HCT116 (cell line): ENCODE results near the gene ADPRS. TPM values are rescaled to one million over a fixed set of nuclear protein-coding genes. Genes with fewer than 3 reads are reported as not detected.

Experiments used
- ATAC-seq: fragments of 200-7000 bp; cut with Tn5 transposase; 2 replicates; pipeline ENCODE4 v1.9.1; 2020; ENCODE audit warnings: mild to moderate bottlenecking, moderate library complexity
- BruUV-seq: library from RNA; stranded (reverse); fragments of 400-500 nt; replicated peaks from 2 replicates; lab custom pipeline; 2021; lab: Mats Ljungman, UMichigan
- CTCF ChIA-PET: fragments of 300-600 bp; sonication (Branson Sonifier 250); formaldehyde crosslinking; loops from one replicate; lab custom pipeline; 2021; ENCODE audit warnings: antibody characterized with exemption; lab: Charles Lee
- POLR2A ChIA-PET: fragments of 300-600, 350-600 bp; sonication (Branson Sonifier 250); formaldehyde crosslinking; loops from one replicate; lab custom pipeline; 2021; ENCODE audit warnings: antibody characterized with exemption; lab: Charles Lee
- RAD21 ChIA-PET, 2 experiments: fragments of 300-600 bp; sonication (Branson Sonifier 250); formaldehyde crosslinking; loops; one replicate each; lab custom pipeline; 2023; ENCODE audit warnings: low total read pairs in 2 of 2; ENCODE audit not compliant: uncharacterized antibody in 2 of 2, unreplicated experiment in 2 of 2, low non-redundant PET in 1 of 2; lab: Charles Lee
- DNase-seq: peaks from one replicate; pipeline ENCODE4 v3.0.0-alpha.2; 2010; ENCODE audit warnings: low read depth, low spot score
- H2AFZ ChIP-seq: fragments of 200-600 bp; shearing (Covaris generic), sonication (generic); 2 replicates; pipeline ENCODE4 v1.6.1; 2017; ENCODE audit warnings: low read depth, mixed run types, mixed read lengths, antibody characterized with exemption, low read length; ENCODE audit not compliant: poor library complexity, severe bottlenecking
- H3K27ac ChIP-seq: 2 replicates; pipeline ENCODE4 v1.5.1; 2012; ENCODE audit warnings: low read depth, low read length
- H3K27me3 ChIP-seq: fragments of 200-600 bp; sonication (generic); 2 replicates; pipeline ENCODE4 v1.6.1; 2016; ENCODE audit warnings: mixed run types, low read length, mixed read lengths; ENCODE audit not compliant: insufficient read depth
- H3K36me3 ChIP-seq, 2 experiments: fragments of 200-500 bp in 1 of 2; fragments of 200-600 bp in 1 of 2; sonication (Bioruptor generic) in 1 of 2; sonication (generic) in 1 of 2; 2 replicates each; pipeline versions ENCODE4 v1.5.1 to v1.6.1; 2014 to 2016; ENCODE audit warnings: low read length in 2 of 2, inconsistent platforms in 1 of 2, mixed read lengths in 1 of 2, mixed run types in 1 of 2; ENCODE audit not compliant: insufficient read depth in 2 of 2, control insufficient read depth in 1 of 2
- H3K4me1 ChIP-seq, 2 experiments: fragments of 200-600 bp in 1 of 2; sonication (generic) in 1 of 2; 2 replicates each; pipeline versions ENCODE4 v1.5.1 to v1.6.1; 2012 to 2017; ENCODE audit warnings: low read length in 2 of 2, inconsistent platforms in 1 of 2, mild to moderate bottlenecking in 1 of 2, mixed read lengths in 1 of 2, mixed run types in 1 of 2, moderate library complexity in 1 of 2; ENCODE audit not compliant: insufficient read depth in 2 of 2, control insufficient read depth in 1 of 2
- H3K4me2 ChIP-seq: fragments of 200-600 bp; sonication (generic); 2 replicates; pipeline ENCODE4 v1.6.1; 2017; ENCODE audit warnings: mixed run types, low read length, mixed read lengths
- H3K4me3 ChIP-seq, 2 experiments: fragments of 200-600 bp in 1 of 2; sonication (generic) in 1 of 2; replicated peaks in 1 of 2; 2 replicates each; pipeline ENCODE4 v1.5.1; 2011 to 2016; ENCODE audit warnings: low read length in 2 of 2, control low read depth in 1 of 2, low read depth in 1 of 2, mild to moderate bottlenecking in 1 of 2, mixed read lengths in 1 of 2, mixed run types in 1 of 2
- H3K79me2 ChIP-seq: fragments of 200-600 bp; sonication (generic); 2 replicates; pipeline ENCODE4 v1.6.1; 2017; ENCODE audit warnings: mild to moderate bottlenecking, mixed run types, low read length, moderate library complexity, mixed read lengths; ENCODE audit not compliant: insufficient read depth
- H3K9ac ChIP-seq: fragments of 200-600 bp; sonication (generic); 2 replicates; pipeline ENCODE4 v1.6.1; 2016; ENCODE audit warnings: low read length, mixed read lengths
- H3K9me2 ChIP-seq: fragments of 200-600 bp; sonication (generic), shearing (Covaris generic); 2 replicates; pipeline ENCODE4 v1.6.1; 2017; ENCODE audit warnings: mixed run types, mild to moderate bottlenecking, moderate library complexity; ENCODE audit not compliant: insufficient read depth
- H3K9me3 ChIP-seq, 2 experiments: fragments of 200-500 bp in 1 of 2; fragments of 200-600 bp in 1 of 2; sonication (Bioruptor generic) in 1 of 2; sonication (generic) in 1 of 2; 2 replicates each; pipeline ENCODE4 v1.6.1; 2014 to 2017; ENCODE audit warnings: low read length in 2 of 2, mixed read lengths in 2 of 2, inconsistent platforms in 1 of 2, low read depth in 1 of 2, mild to moderate bottlenecking in 1 of 2, mixed run types in 1 of 2, moderate library complexity in 1 of 2; ENCODE audit not compliant: control insufficient read depth in 1 of 2, insufficient read depth in 1 of 2
- H4K20me1 ChIP-seq: fragments of 200-600 bp; sonication (generic), shearing (Covaris generic); 2 replicates; pipeline ENCODE4 v1.6.1; 2017; ENCODE audit warnings: mixed run types, mild to moderate bottlenecking, moderate library complexity; ENCODE audit not compliant: insufficient read depth
- SRF ChIP-seq: IDR thresholded peaks from 2 replicates; pipeline ENCODE4 v1.6.1; 2012; ENCODE audit warnings: low read depth
- YY1 ChIP-seq: IDR thresholded peaks from 2 replicates; pipeline ENCODE4 v1.6.1; 2011; ENCODE audit warnings: low read length, low read depth, moderate library complexity, mild to moderate bottlenecking; ENCODE audit not compliant: insufficient replicate concordance; ENCODE audit errors: extremely low read depth
- intact Hi-C: fragments of 100-400 bp; cut with micrococcal nuclease; formaldehyde crosslinking; loops from 2 replicates; pipeline ENCODE4 v1.10.0; 2022
- total RNA-seq: library from RNA; stranded (reverse); gene quantifications from one replicate; pipeline ENCODE4 v1.2.1, GENCODE V29; 2021; ENCODE audit not compliant: unreplicated experiment
- TF ChIP-seq, protein P1 (sequence below), 3 experiments: fragments of 200-600 bp in 1 of 3; sonication (generic) in 1 of 3; IDR thresholded peaks in 2 of 3; conservative IDR thresholded peaks in 1 of 3; 2 replicates each; pipeline ENCODE4 v1.5.1; 2012 to 2017; ENCODE audit warnings: low read depth in 2 of 3, low read length in 2 of 3, antibody characterized with exemption in 1 of 3, borderline replicate concordance in 1 of 3, control low read depth in 1 of 3, mild to moderate bottlenecking in 1 of 3, mixed read lengths in 1 of 3, mixed run types in 1 of 3, moderate library complexity in 1 of 3; ENCODE audit not compliant: insufficient read depth in 1 of 3

ADPRS gene
- total RNA-seq, 1 experiment from 2014 or later: 28.2 TPM

DNA sequence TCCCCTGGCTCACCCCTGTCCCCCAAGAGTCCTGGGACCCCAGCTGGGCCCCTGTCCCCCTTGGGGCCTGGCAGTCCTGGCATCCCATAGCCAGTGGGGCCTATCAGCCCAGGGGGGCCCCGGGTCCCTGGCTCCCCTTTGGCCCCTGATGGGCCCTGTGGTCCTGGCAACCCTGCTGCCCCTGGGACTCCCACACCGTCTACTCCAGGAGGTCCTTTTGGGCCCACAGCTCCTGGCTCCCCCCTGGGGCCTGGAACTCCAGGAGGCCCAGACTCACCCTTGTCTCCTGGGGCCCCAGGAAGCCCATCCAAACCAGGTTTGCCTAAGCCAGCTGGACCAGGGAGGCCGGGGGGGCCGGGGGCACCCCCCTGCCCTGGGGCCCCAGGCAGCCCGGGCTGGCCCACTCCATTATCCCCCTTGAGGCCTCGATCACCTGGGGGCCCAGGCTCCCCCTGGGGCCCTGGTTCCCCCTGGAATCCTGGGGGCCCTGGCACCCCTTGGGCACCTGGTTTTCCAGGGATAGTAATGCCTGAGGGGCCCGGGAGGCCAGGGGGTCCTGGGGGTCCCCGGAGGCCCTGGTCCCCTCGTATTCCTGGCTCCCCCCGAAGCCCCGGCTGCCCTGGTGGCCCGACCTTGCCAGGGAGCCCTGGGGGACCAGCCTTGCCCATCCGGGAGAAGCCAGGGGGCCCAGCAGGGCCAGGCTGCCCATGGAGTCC, 10.1 kb downstream of the ADPRS start:
- intact Hi-C loops: loop anchor here (1.0 to 5.0 kb wide), 2 partner anchors 186 to 268 kb away; no protein-coding TSS in a partner anchor
- Histone ChIP-seq H3K9me3 (no peaks in the 10 kb centered on the region), H3K36me3 (peaks cover 8 to 9% of the 10 kb centered on the region in 2 experiments; a peak in 3 of 4 replicates), H3K27me3 (no peaks in the 10 kb centered on the region), H3K4me3 (no peak overlapping the region), H3K79me2 (no peaks in the 10 kb centered on the region), H3K4me2 (no peak overlapping the region), H4K20me1 (no peaks in the 10 kb centered on the region), H3K9me2 (no peaks in the 10 kb centered on the region), H3K9ac (no peak overlapping the region), H3K4me1 (peaks cover 0 to 22% of the 10 kb centered on the region in 2 experiments; a peak in 2 of 4 replicates), H2AFZ (no peak overlapping the region), H3K27ac (no peak overlapping the region)
- no peak for ATAC-seq
- TF ChIP-seq, protein P1, sequence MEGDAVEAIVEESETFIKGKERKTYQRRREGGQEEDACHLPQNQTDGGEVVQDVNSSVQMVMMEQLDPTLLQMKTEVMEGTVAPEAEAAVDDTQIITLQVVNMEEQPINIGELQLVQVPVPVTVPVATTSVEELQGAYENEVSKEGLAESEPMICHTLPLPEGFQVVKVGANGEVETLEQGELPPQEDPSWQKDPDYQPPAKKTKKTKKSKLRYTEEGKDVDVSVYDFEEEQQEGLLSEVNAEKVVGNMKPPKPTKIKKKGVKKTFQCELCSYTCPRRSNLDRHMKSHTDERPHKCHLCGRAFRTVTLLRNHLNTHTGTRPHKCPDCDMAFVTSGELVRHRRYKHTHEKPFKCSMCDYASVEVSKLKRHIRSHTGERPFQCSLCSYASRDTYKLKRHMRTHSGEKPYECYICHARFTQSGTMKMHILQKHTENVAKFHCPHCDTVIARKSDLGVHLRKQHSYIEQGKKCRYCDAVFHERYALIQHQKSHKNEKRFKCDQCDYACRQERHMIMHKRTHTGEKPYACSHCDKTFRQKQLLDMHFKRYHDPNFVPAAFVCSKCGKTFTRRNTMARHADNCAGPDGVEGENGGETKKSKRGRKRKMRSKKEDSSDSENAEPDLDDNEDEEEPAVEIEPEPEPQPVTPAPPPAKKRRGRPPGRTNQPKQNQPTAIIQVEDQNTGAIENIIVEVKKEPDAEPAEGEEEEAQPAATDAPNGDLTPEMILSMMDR (IDR thresholded peaks at IDR 0.05 in 2 of 3, conservative IDR thresholded peaks at IDR 0.05 in 1 of 3; ENCODE audit: borderline replicate concordance in 1 of 3, insufficient read depth in 1 of 3, low read depth in 2 of 3, low read length in 2 of 3): no peak
- no peak for TF ChIP-seq SRF
- TF ChIP-seq YY1: no peak
- ChIA-PET RAD21 (no interaction called here), POLR2A (no interaction called here), CTCF (interaction anchor here (1.2 kb wide), 1 partner anchor 36 kb away, joined by 7 read pairs; no protein-coding TSS in a partner anchor)
- no peak for DNase-seq
- no TSS peak for BruUV-seq
